GM06990 (cell line): Measurements from ENCODE around the gene STKLD1.

Experiments
- DNase-seq: peaks from one replicate; pipeline ENCODE4 v3.0.0-alpha.2; 2011; ENCODE audit not compliant: insufficient read length; ENCODE audit errors: extremely low read depth
- H3K27me3 ChIP-seq: replicated peaks from 2 replicates; pipeline ENCODE4 v1.6.0; 2011; ENCODE audit warnings: low read length; ENCODE audit not compliant: control insufficient read depth, insufficient read depth
- H3K36me3 ChIP-seq: 2 replicates; pipeline ENCODE4 v1.5.1; 2011; ENCODE audit warnings: low read length; ENCODE audit not compliant: control insufficient read depth, insufficient read depth
- H3K4me3 ChIP-seq: replicated peaks from 2 replicates; pipeline ENCODE4 v1.5.1; 2011; ENCODE audit warnings: low read depth, mild to moderate bottlenecking, control low read depth, low read length
- CTCF ChIP-seq: IDR thresholded peaks from 2 replicates; pipeline ENCODE4 v1.5.1; 2011; ENCODE audit warnings: low read length, control low read depth, mild to moderate bottlenecking, inconsistent platforms; ENCODE audit not compliant: insufficient read depth, poor library complexity, severe bottlenecking

STKLD1 gene

GRCh38 chr9:133427658-133428348 is 51.6 kb downstream of the STKLD1 start:
- Histone ChIP-seq H3K27me3 (peaks cover 2% of the 10 kb centered on the region; the same call in 1 of the 2 replicates), H3K4me3 (no peak overlapping the region), H3K36me3 (no peaks in the 10 kb centered on the region)
- no peak for TF ChIP-seq CTCF
- DNase-seq: no peak

- no peak for DNase-seq
- H3K36me3 ChIP-seq: no peaks in the 10 kb centered on the region
- H3K27me3 ChIP-seq: peaks cover 2% of the 10 kb centered on the region; the same call in 1 of the 2 replicates
- H3K4me3 ChIP-seq: peak overlapping the region; percentile 37
- TF ChIP-seq CTCF: no peak
Observed at GRCh38 chr9:133428617-133429101, 52.5 kb downstream of the STKLD1 start.

- Histone ChIP-seq H3K27me3 (peaks cover 2% of the 10 kb centered on the region; the same call in 1 of the 2 replicates), H3K4me3 (no peak overlapping the region), H3K36me3 (no peaks in the 10 kb centered on the region)
- TF ChIP-seq CTCF: no peak
- no peak for DNase-seq
Observed at GRCh38 chr9:133429214-133429613, 53.0 kb downstream of the STKLD1 start.

- Histone ChIP-seq H3K4me3 (no peak overlapping the region), H3K27me3 (peaks cover 2% of the 10 kb centered on the region; the same call in 1 of the 2 replicates), H3K36me3 (no peaks in the 10 kb centered on the region)
- peak; percentile 34 for TF ChIP-seq CTCF
- no peak for DNase-seq
Observed at GRCh38 chr9:133429641-133430161, 53.5 kb downstream of the STKLD1 start.

GRCh38 chr9:133430244-133430643 is 54.1 kb downstream of the STKLD1 start:
- no peak overlapping the region for H3K4me3 ChIP-seq
- no peak for DNase-seq
- H3K27me3 ChIP-seq: peaks cover 2% of the 10 kb centered on the region; the same call in 1 of the 2 replicates
- no peaks in the 10 kb centered on the region for H3K36me3 ChIP-seq
- TF ChIP-seq CTCF: no peak
